Calu3 (cell line): Measurements from ENCODE around the gene L3MBTL3. TPM values are rescaled to one million over a fixed set of nuclear protein-coding genes. Genes with fewer than 3 reads are reported as not detected.

ENCODE experiments used
- BruUV-seq: library from RNA; stranded (reverse); fragments of 400-500 nt; replicated peaks from 2 replicates; lab custom pipeline; 2021; lab: Mats Ljungman, UMichigan
- CTCF ChIA-PET: fragments of 300-600 bp; sonication (Branson Sonifier 250); formaldehyde crosslinking; loops from one replicate; lab custom pipeline; 2022; ENCODE audit warnings: antibody characterized with exemption; lab: Charles Lee
- DNase-seq: peaks from one replicate; pipeline ENCODE4 v3.0.0; 2022
- H3K27ac Mint-ChIP-seq: one replicate; pipeline ENCODE4 v1.8.0; 2022; ENCODE audit warnings: mixed read lengths; ENCODE audit not compliant: unreplicated experiment
- H3K27me3 Mint-ChIP-seq: one replicate; pipeline ENCODE4 v1.8.0; 2022; ENCODE audit warnings: mixed read lengths; ENCODE audit not compliant: unreplicated experiment
- H3K36me3 Mint-ChIP-seq: one replicate; pipeline ENCODE4 v1.8.0; 2022; ENCODE audit warnings: mild to moderate bottlenecking, moderate library complexity, mixed read lengths; ENCODE audit not compliant: insufficient read depth, unreplicated experiment
- H3K4me1 Mint-ChIP-seq: one replicate; pipeline ENCODE4 v1.8.0; 2022; ENCODE audit warnings: mild to moderate bottlenecking, low read depth, mixed read lengths; ENCODE audit not compliant: unreplicated experiment
- H3K4me3 Mint-ChIP-seq: one replicate; pipeline ENCODE4 v1.8.0; 2022; ENCODE audit warnings: mild to moderate bottlenecking, low read depth, moderate library complexity, mixed read lengths; ENCODE audit not compliant: unreplicated experiment
- H3K9me3 Mint-ChIP-seq: one replicate; pipeline ENCODE4 v1.8.0; 2022; ENCODE audit warnings: low read depth, mixed read lengths; ENCODE audit not compliant: unreplicated experiment
- intact Hi-C: fragments of 100-400 bp; cut with micrococcal nuclease; formaldehyde crosslinking; loops from one replicate; pipeline ENCODE4 v1.10.0; 2022; ENCODE audit not compliant: unreplicated experiment
- total RNA-seq: library from RNA; stranded (reverse); gene quantifications from 2 replicates; pipeline ENCODE4 v1.2.3, GENCODE V29; 2022
- TF ChIP-seq, protein P1 (sequence below): fragments of 200-600 bp; IDR thresholded peaks from one replicate; pipeline ENCODE4 v1.8.0; 2022; ENCODE audit warnings: antibody characterized with exemption; ENCODE audit not compliant: unreplicated experiment

Gene L3MBTL3
- total RNA-seq, 1 experiment from 2014 or later: 9.6 TPM

GRCh38 chr6:130063806-130064205 is 45.4 kb downstream of the L3MBTL3 start:
- CTCF ChIA-PET: no interaction called here
- no peak for DNase-seq

DNA sequence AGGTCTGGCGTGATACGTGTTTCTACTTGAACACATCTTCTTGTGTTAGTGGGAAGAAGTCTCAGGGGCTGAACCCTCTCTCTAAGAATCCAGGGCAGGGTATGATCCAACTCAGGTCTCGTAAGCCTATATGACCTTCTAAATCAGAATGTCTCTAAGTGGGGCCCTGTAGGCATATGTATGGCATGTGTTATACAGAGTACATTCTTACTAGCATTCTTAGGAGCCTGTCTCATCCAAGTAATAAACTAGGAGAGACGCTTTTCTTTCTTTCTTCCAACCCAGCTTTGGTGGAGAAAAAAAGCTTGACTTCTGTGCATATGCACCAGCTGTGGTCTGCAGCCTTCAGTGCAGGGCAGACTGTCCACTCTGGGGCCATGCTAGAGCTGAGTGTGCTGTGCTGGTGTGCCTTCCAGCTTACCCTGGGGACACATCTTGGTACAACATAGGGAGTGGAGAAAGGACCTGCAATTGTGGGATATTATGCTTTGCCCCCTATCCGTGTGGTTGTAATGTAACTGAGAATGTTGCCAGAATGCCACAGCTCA is 47.3 kb downstream of the L3MBTL3 start:
- no peaks in the 10 kb centered on the region for H3K27me3 Mint-ChIP-seq
- intact Hi-C loops: no loop called here
- CTCF ChIA-PET: no interaction called here
- no TSS peak for BruUV-seq
- no peaks in the 10 kb centered on the region for H3K9me3 Mint-ChIP-seq
- no peak overlapping the region for H3K4me3 Mint-ChIP-seq
- DNase-seq: no peak
- TF ChIP-seq, protein P1, sequence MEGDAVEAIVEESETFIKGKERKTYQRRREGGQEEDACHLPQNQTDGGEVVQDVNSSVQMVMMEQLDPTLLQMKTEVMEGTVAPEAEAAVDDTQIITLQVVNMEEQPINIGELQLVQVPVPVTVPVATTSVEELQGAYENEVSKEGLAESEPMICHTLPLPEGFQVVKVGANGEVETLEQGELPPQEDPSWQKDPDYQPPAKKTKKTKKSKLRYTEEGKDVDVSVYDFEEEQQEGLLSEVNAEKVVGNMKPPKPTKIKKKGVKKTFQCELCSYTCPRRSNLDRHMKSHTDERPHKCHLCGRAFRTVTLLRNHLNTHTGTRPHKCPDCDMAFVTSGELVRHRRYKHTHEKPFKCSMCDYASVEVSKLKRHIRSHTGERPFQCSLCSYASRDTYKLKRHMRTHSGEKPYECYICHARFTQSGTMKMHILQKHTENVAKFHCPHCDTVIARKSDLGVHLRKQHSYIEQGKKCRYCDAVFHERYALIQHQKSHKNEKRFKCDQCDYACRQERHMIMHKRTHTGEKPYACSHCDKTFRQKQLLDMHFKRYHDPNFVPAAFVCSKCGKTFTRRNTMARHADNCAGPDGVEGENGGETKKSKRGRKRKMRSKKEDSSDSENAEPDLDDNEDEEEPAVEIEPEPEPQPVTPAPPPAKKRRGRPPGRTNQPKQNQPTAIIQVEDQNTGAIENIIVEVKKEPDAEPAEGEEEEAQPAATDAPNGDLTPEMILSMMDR: no peak
- no peaks in the 10 kb centered on the region for H3K4me1 Mint-ChIP-seq
- no peak overlapping the region for H3K27ac Mint-ChIP-seq
- no peaks in the 10 kb centered on the region for H3K36me3 Mint-ChIP-seq

More at GRCh38 chr6:130063806-130064205, 45.4 kb downstream of the L3MBTL3 start:
- Mint-ChIP-seq H3K27me3 (no peaks in the 10 kb centered on the region), H3K9me3 (no peaks in the 10 kb centered on the region), H3K4me3 (no peak overlapping the region), H3K36me3 (no peaks in the 10 kb centered on the region), H3K27ac (no peak overlapping the region), H3K4me1 (no peaks in the 10 kb centered on the region)
- BruUV-seq: no TSS peak
- intact Hi-C loops: no loop called here
- TF ChIP-seq, protein P1: no peak

DNA sequence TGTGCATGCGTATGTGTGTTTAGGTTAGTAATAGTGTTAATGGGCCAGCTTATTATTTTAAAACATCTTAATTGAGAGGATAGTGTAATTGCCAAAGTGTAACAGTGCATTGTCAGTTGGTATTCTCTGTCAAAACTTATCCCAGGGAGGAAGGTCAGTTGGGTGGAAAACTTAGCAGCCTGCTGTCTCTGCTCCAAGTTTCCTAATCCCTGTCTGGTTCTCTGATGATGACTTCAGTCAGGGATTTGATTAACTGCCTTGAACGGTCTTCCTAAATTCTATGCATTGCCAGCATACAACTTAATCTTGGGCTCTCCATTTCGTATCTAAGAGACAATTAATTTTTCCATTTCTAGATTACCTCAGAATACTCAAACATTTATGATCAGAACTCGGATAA is 51.1 kb downstream of the L3MBTL3 start:
- no peak for DNase-seq
- CTCF ChIA-PET: no interaction called here
- Mint-ChIP-seq H3K27ac (no peak overlapping the region), H3K4me1 (no peaks in the 10 kb centered on the region), H3K4me3 (no peak overlapping the region), H3K27me3 (no peaks in the 10 kb centered on the region), H3K9me3 (no peaks in the 10 kb centered on the region), H3K36me3 (no peaks in the 10 kb centered on the region)
- TF ChIP-seq, protein P1: no peak
- intact Hi-C loops: no loop called here
- no TSS peak for BruUV-seq

DNA sequence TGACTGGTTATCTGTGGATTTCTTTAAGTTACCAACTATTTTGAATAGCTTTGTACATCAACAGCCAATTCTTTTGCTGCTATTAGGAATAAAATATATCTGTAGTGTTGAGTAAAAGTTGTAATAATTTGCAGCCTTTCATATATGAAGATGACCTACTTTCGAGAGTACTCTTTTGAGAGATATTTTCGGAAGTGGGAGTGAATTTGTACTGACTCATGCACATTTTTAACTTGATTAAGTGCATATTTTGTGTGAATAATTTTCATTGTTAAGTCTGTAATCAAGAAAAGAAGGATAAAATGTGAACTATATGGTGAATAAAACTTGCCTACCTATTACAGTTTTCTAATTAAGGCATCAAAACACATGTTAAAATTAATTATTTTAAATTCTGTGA is 51.9 kb downstream of the L3MBTL3 start:
- Mint-ChIP-seq H3K4me1 (no peaks in the 10 kb centered on the region), H3K27me3 (no peaks in the 10 kb centered on the region), H3K9me3 (no peaks in the 10 kb centered on the region), H3K4me3 (no peak overlapping the region), H3K36me3 (no peaks in the 10 kb centered on the region), H3K27ac (no peak overlapping the region)
- intact Hi-C loops: loop anchor here (10.0 kb wide), 1 partner anchor 224 kb away; no protein-coding TSS in a partner anchor
- no peak for DNase-seq
- TF ChIP-seq, protein P1: no peak
- no TSS peak for BruUV-seq
- CTCF ChIA-PET: no interaction called here
